GM23338 (cell line): Measurements from ENCODE around the gene IQSEC3. TPM values are rescaled to one million over a fixed set of nuclear protein-coding genes. Genes with fewer than 3 reads are reported as not detected.

Experiments used
- ATAC-seq: fragments of 200-7000 bp; cut with Tn5 transposase; 3 replicates; pipeline ENCODE4 v1.9.1; 2020
- DNase-seq: peaks from one replicate; pipeline ENCODE4 v3.0.0-alpha.2; 2015; ENCODE audit warnings: low spot score
- H2AFZ ChIP-seq: fragments of 200-600 bp; sonication (generic); 2 replicates; pipeline ENCODE4 v1.8.0; 2016; ENCODE audit warnings: antibody characterized with exemption, mild to moderate bottlenecking, moderate library complexity
- H3F3A ChIP-seq: fragments of 200-600 bp; sonication (generic); replicated peaks from 2 replicates; pipeline ENCODE4 v1.8.0; 2017; ENCODE audit warnings: antibody characterized with exemption, mixed run types, low read depth
- H3K27ac ChIP-seq: fragments of 200-600 bp; sonication (generic); 2 replicates; pipeline ENCODE4 v1.6.1; 2016; ENCODE audit warnings: low read depth
- H3K27me3 ChIP-seq: fragments of 200-600 bp; sonication (generic); 2 replicates; pipeline ENCODE4 v1.8.0; 2016; ENCODE audit warnings: mild to moderate bottlenecking, mixed run types, moderate library complexity; ENCODE audit not compliant: insufficient read depth
- H3K36me3 ChIP-seq: fragments of 200-600 bp; sonication (generic); 2 replicates; pipeline ENCODE4 v1.8.0; 2016; ENCODE audit warnings: mild to moderate bottlenecking; ENCODE audit not compliant: insufficient read depth
- H3K4me1 ChIP-seq: fragments of 200-600 bp; sonication (generic); 2 replicates; pipeline ENCODE4 v1.8.0; 2016; ENCODE audit warnings: mild to moderate bottlenecking, moderate library complexity; ENCODE audit not compliant: insufficient read depth
- H3K4me2 ChIP-seq: fragments of 200-600 bp; sonication (generic); 2 replicates; pipeline ENCODE4 v1.7.1; 2017; ENCODE audit warnings: mixed run types
- H3K4me3 ChIP-seq: fragments of 200-600 bp; sonication (generic); 2 replicates; pipeline ENCODE4 v1.6.1; 2016; ENCODE audit warnings: mixed run types
- H3K79me2 ChIP-seq: fragments of 200-600 bp; sonication (generic); replicated peaks from 2 replicates; pipeline ENCODE4 v1.8.0; 2017; ENCODE audit warnings: mild to moderate bottlenecking; ENCODE audit not compliant: insufficient read depth
- H3K9me2 ChIP-seq: fragments of 200-600 bp; sonication (generic); 2 replicates; pipeline ENCODE4 v1.8.0; 2017; ENCODE audit not compliant: insufficient read depth
- H4K20me1 ChIP-seq: fragments of 200-600 bp; sonication (generic); replicated peaks from 2 replicates; pipeline ENCODE4 v1.8.0; 2017; ENCODE audit warnings: mild to moderate bottlenecking; ENCODE audit not compliant: insufficient read depth
- H3K27ac Mint-ChIP-seq: 2 replicates; pipeline ENCODE4 v1.8.0; 2020; ENCODE audit warnings: inconsistent platforms, mild to moderate bottlenecking, moderate library complexity, mixed read lengths
- H3K27me3 Mint-ChIP-seq: 3 replicates; pipeline ENCODE4 v1.8.0; 2022; ENCODE audit warnings: low read depth, mild to moderate bottlenecking, moderate library complexity, mixed read lengths, inconsistent platforms; ENCODE audit not compliant: insufficient read depth, poor library complexity
- H3K36me3 Mint-ChIP-seq: 3 replicates; pipeline ENCODE4 v1.8.0; 2021; ENCODE audit warnings: low read depth, mild to moderate bottlenecking, inconsistent platforms, moderate library complexity, mixed read lengths
- H3K4me1 Mint-ChIP-seq: 3 replicates; pipeline ENCODE4 v1.8.0; 2020; ENCODE audit warnings: mild to moderate bottlenecking, inconsistent platforms, mixed read lengths
- H3K4me3 Mint-ChIP-seq: 3 replicates; pipeline ENCODE4 v1.8.0; 2021; ENCODE audit warnings: moderate library complexity, mild to moderate bottlenecking, inconsistent platforms, mixed read lengths
- H3K9me3 Mint-ChIP-seq: 3 replicates; pipeline ENCODE4 v1.8.0; 2020; ENCODE audit warnings: moderate library complexity, mild to moderate bottlenecking, inconsistent platforms, mixed read lengths
- CREB1 ChIP-seq: fragments of 250-450 bp; sonication (Bioruptor Pico); IDR thresholded peaks from 2 replicates; pipeline ENCODE4 v1.5.0; 2020; ENCODE audit warnings: low read depth, mild to moderate bottlenecking, moderate library complexity
- CTCF ChIP-seq, 2 experiments: fragments of 200-600 bp in 1 of 2; sonication (generic) in 1 of 2; conservative IDR thresholded peaks; 2 replicates each; pipeline versions ENCODE4 v1.5.1 to v1.6.1; 2016 to 2017; ENCODE audit warnings: antibody characterized with exemption in 2 of 2, low read depth in 2 of 2, mild to moderate bottlenecking in 2 of 2, moderate library complexity in 1 of 2
- ETS1 ChIP-seq: IDR thresholded peaks from 2 replicates; pipeline ENCODE4 v1.6.1; 2016; ENCODE audit warnings: antibody characterized with exemption
- EZH2 ChIP-seq: fragments of 200-600 bp; sonication (generic); IDR thresholded peaks from one replicate; pipeline ENCODE4 v1.8.0; 2017; ENCODE audit warnings: antibody characterized with exemption, mild to moderate bottlenecking, low read depth; ENCODE audit not compliant: unreplicated experiment
- EZH2phosphoT487 ChIP-seq: fragments of 200-600 bp; sonication (generic); IDR thresholded peaks from one replicate; pipeline ENCODE4 v1.8.1; 2018; ENCODE audit warnings: antibody characterized with exemption; ENCODE audit not compliant: unreplicated experiment
- JUNB ChIP-seq: IDR thresholded peaks from one replicate; pipeline ENCODE4 v1.6.1; 2016; ENCODE audit warnings: antibody characterized with exemption; ENCODE audit not compliant: unreplicated experiment
- NANOG ChIP-seq: IDR thresholded peaks from 2 replicates; pipeline ENCODE4 v1.6.1; 2016; ENCODE audit warnings: antibody characterized with exemption, borderline replicate concordance
- POLR2AphosphoS5 ChIP-seq: IDR thresholded peaks from 2 replicates; pipeline ENCODE4 v1.6.1; 2016; ENCODE audit warnings: antibody characterized with exemption, low read depth
- REST ChIP-seq: IDR thresholded peaks from one replicate; pipeline ENCODE4 v1.6.1; 2018; ENCODE audit warnings: antibody characterized with exemption; ENCODE audit not compliant: unreplicated experiment
- STAT1 ChIP-seq: IDR thresholded peaks from one replicate; pipeline ENCODE4 v1.6.1; 2016; ENCODE audit warnings: antibody characterized with exemption; ENCODE audit not compliant: unreplicated experiment
- ZNF114 ChIP-seq: fragments of 250-450 bp; sonication (Bioruptor Pico); IDR thresholded peaks from 2 replicates; pipeline ENCODE4 v1.5.0; 2020; ENCODE audit warnings: mild to moderate bottlenecking, moderate library complexity
- ZNF331 ChIP-seq: fragments of 250-450 bp; sonication (Bioruptor Pico); IDR thresholded peaks from 2 replicates; pipeline ENCODE4 v1.5.0; 2020; ENCODE audit warnings: low read depth, mild to moderate bottlenecking, moderate library complexity
- ZNF462 ChIP-seq: fragments of 250-450 bp; sonication (Bioruptor Pico); IDR thresholded peaks from 2 replicates; pipeline ENCODE4 v1.5.0; 2020; ENCODE audit warnings: mild to moderate bottlenecking, moderate library complexity
- polyA plus RNA-seq: library from polyadenylated mRNA; unstranded; fragments of >200 nt; fragmentation: Nextera tagmentation; extraction: Ambion mirVana; gene quantifications from 2 replicates; pipeline ENCODE4 v1.2.1, GENCODE V29; 2016
- total RNA-seq: library from RNA; depleted of rRNA; stranded (reverse); fragments of >200 nt; shearing (Covaris generic); gene quantifications from 2 replicates; pipeline ENCODE4 v1.2.3, GENCODE V29; 2014

Gene IQSEC3
- total and polyA plus RNA-seq, 2 experiments from 2014 or later = 2.1 to 3.6 TPM

- no peaks in the 10 kb centered on the region; the same call in 1 of the 2 replicates for H4K20me1 ChIP-seq
- H3K27me3 ChIP-seq = peaks cover 25% of the 10 kb centered on the region
- Mint-ChIP-seq H3K27me3 (peaks cover 13% of the 10 kb centered on the region), H3K9me3 (peaks cover 4% of the 10 kb centered on the region; the same call in 1 of the 3 replicates), H3K4me1 (peaks cover 31% of the 10 kb centered on the region), H3K27ac (no peak overlapping the region), H3K4me3 (no peak overlapping the region), H3K36me3 (no peaks in the 10 kb centered on the region)
- TF ChIP-seq ZNF114 (CRISPR knock-in tag) (no peak), ZNF462 (CRISPR knock-in tag) (no peak), CTCF (conservative IDR thresholded peaks at IDR 0.05; ENCODE audit: low read depth in 2 of 2) (no peak), CREB1 (CRISPR knock-in tag) (no peak), NANOG (no peak), EZH2phosphoT487 (no peak), POLR2AphosphoS5 (no peak), JUNB (no peak), STAT1 (no peak), REST (no peak), ZNF331 (CRISPR knock-in tag) (no peak), EZH2 (no peak), ETS1 (no peak)
- no peak overlapping the region for H2AFZ ChIP-seq
- no peak for DNase-seq
- H3K4me1 ChIP-seq = peaks cover 9% of the 10 kb centered on the region; the same call in 1 of the 2 replicates
- H3K27ac ChIP-seq = no peak overlapping the region
- no peaks in the 10 kb centered on the region for H3K36me3 ChIP-seq
- H3K79me2 ChIP-seq = no peaks in the 10 kb centered on the region
- no peak for ATAC-seq
- H3K9me2 ChIP-seq = no peaks in the 10 kb centered on the region
- no peaks in the 10 kb centered on the region for H3F3A ChIP-seq
- no peak overlapping the region for H3K4me3 ChIP-seq
- no peak overlapping the region for H3K4me2 ChIP-seq
These were observed 143.3 kb downstream of the IQSEC3 start for GRCh38 chr12:209851-210250.
